HL-60 (cell line): ENCODE measurements around the gene FOXF2.
A peak's percentile ranks its signal among the peaks of the same experiment; 100 is the strongest.

Experiments
- DNase-seq, 2 experiments: peaks; one replicate each; pipeline ENCODE4 v3.0.0-alpha.2; 2010 to 2020; ENCODE audit warnings: low read depth in 1 of 2, low spot score in 1 of 2
- H3K27ac ChIP-seq: fragments of 250-450 bp; sonication (Bioruptor Pico); replicated peaks from 2 replicates; pipeline ENCODE4 v1.5.1; 2020; ENCODE audit warnings: mild to moderate bottlenecking, moderate library complexity
- H3K27me3 ChIP-seq: fragments of 250-450 bp; sonication (Bioruptor Pico); 2 replicates; pipeline ENCODE4 v1.5.1; 2021; ENCODE audit warnings: mild to moderate bottlenecking, moderate library complexity; ENCODE audit not compliant: insufficient read depth, poor library complexity, severe bottlenecking
- H3K4me3 ChIP-seq: replicated peaks from 2 replicates; pipeline ENCODE4 v1.5.1; 2011; ENCODE audit warnings: mild to moderate bottlenecking, control low read depth, low read length; ENCODE audit not compliant: insufficient read depth
- GABPA ChIP-seq: IDR thresholded peaks from 2 replicates; pipeline ENCODE4 v1.6.1; 2012; ENCODE audit warnings: low read depth
- POLR2AphosphoS5 ChIP-seq: IDR thresholded peaks from 2 replicates; pipeline ENCODE4 v1.6.1; 2012; ENCODE audit warnings: low read depth
- SPI1 ChIP-seq: IDR thresholded peaks from 2 replicates; pipeline ENCODE4 v1.6.1; 2012; ENCODE audit warnings: low read depth, mild to moderate bottlenecking, borderline replicate concordance
- TF ChIP-seq, protein P1 (sequence below): IDR thresholded peaks from one replicate; pipeline ENCODE4 v1.5.1; 2011; ENCODE audit warnings: low read length, control low read depth, inconsistent platforms; ENCODE audit not compliant: insufficient read depth
- TF ChIP-seq, protein P2 (sequence below): IDR thresholded peaks from 2 replicates; pipeline ENCODE4 v1.6.1; 2012; ENCODE audit warnings: low read depth; ENCODE audit not compliant: insufficient replicate concordance

FOXF2 gene

DNA sequence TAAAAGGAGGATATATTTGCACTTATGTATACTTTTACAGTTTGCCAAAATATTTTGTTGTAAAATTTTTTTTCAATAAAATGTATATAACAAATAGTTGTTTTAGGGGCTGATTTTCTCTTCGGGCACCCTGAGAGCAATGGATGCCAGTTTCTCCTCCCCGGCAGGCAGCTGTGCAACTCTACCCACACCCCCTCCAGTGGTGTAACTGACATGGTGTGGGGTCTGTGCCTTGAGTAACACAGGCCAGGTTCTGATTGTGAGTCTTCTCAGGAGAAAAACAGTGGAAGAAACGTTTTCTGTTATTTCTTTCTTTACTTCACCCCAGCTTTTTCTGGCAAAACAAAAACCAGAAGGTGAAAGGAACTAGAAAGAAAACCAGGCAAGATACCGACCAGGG lies 6.1 kb downstream of the FOXF2 start:
- Histone ChIP-seq H3K27me3 (peaks cover 74% of the 10 kb centered on the region), H3K27ac (no peak overlapping the region), H3K4me3 (no peak overlapping the region)
- TF ChIP-seq GABPA = no peak
- TF ChIP-seq, protein P1, sequence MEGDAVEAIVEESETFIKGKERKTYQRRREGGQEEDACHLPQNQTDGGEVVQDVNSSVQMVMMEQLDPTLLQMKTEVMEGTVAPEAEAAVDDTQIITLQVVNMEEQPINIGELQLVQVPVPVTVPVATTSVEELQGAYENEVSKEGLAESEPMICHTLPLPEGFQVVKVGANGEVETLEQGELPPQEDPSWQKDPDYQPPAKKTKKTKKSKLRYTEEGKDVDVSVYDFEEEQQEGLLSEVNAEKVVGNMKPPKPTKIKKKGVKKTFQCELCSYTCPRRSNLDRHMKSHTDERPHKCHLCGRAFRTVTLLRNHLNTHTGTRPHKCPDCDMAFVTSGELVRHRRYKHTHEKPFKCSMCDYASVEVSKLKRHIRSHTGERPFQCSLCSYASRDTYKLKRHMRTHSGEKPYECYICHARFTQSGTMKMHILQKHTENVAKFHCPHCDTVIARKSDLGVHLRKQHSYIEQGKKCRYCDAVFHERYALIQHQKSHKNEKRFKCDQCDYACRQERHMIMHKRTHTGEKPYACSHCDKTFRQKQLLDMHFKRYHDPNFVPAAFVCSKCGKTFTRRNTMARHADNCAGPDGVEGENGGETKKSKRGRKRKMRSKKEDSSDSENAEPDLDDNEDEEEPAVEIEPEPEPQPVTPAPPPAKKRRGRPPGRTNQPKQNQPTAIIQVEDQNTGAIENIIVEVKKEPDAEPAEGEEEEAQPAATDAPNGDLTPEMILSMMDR = no peak
- TF ChIP-seq, protein P2, sequence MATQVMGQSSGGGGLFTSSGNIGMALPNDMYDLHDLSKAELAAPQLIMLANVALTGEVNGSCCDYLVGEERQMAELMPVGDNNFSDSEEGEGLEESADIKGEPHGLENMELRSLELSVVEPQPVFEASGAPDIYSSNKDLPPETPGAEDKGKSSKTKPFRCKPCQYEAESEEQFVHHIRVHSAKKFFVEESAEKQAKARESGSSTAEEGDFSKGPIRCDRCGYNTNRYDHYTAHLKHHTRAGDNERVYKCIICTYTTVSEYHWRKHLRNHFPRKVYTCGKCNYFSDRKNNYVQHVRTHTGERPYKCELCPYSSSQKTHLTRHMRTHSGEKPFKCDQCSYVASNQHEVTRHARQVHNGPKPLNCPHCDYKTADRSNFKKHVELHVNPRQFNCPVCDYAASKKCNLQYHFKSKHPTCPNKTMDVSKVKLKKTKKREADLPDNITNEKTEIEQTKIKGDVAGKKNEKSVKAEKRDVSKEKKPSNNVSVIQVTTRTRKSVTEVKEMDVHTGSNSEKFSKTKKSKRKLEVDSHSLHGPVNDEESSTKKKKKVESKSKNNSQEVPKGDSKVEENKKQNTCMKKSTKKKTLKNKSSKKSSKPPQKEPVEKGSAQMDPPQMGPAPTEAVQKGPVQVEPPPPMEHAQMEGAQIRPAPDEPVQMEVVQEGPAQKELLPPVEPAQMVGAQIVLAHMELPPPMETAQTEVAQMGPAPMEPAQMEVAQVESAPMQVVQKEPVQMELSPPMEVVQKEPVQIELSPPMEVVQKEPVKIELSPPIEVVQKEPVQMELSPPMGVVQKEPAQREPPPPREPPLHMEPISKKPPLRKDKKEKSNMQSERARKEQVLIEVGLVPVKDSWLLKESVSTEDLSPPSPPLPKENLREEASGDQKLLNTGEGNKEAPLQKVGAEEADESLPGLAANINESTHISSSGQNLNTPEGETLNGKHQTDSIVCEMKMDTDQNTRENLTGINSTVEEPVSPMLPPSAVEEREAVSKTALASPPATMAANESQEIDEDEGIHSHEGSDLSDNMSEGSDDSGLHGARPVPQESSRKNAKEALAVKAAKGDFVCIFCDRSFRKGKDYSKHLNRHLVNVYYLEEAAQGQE = no peak
- TF ChIP-seq POLR2AphosphoS5 = no peak
- TF ChIP-seq SPI1 = no peak
- no peak for DNase-seq

DNA sequence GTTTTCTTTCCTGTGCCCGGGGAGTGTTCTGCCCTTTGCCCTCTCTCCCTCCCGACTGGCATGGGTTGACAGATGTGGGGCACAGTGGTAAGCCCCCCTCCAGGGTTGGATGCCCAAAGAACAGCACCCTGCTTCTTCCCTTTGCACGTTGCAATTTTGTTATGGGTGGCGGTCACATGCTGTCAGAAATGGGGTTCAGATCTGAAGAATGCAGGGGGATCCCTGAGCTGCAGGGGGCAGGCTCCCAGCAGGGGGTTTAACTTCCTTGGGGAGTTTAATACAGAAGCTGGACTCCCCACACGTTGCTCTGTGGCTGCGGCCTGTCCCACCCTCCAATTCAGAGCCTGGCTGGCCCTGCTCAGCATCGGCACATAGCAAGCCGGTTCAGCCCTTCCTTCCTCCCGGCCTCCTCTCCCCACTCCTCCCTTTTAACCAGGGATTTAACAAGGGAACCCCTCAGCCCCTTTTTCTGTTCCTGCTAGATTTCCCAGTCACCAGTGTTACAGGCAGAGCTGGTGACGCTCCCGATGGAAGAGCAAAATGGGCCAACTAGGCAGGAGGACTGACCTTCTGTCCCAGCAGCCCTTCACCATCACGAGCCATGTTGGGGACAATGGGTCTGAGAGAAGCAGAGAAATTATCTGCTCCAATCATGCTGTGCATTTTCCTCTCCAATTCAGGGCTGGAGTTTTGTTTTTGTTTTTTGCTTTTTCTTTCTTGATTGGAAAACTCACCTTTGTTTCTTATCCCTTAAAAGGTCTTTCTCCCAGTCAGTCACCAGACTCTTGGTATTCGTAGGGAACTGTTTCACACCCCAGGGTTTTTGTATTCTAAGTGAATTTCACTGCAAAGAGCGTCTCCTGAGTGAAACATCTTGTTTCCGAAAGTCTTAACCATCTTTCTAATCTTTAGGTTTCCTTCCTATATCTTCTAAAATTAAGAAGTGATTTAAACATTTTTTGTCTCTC lies 6.8 kb downstream of the FOXF2 start:
- H3K27ac ChIP-seq = no peak overlapping the region
- DNase-seq = no peak
- peaks cover 69% of the 10 kb centered on the region for H3K27me3 ChIP-seq
- no peak overlapping the region for H3K4me3 ChIP-seq
- TF ChIP-seq GABPA = no peak
- TF ChIP-seq, protein P1 = no peak
- TF ChIP-seq, protein P2 = no peak
- no peak for TF ChIP-seq SPI1
- TF ChIP-seq POLR2AphosphoS5 = no peak

DNA sequence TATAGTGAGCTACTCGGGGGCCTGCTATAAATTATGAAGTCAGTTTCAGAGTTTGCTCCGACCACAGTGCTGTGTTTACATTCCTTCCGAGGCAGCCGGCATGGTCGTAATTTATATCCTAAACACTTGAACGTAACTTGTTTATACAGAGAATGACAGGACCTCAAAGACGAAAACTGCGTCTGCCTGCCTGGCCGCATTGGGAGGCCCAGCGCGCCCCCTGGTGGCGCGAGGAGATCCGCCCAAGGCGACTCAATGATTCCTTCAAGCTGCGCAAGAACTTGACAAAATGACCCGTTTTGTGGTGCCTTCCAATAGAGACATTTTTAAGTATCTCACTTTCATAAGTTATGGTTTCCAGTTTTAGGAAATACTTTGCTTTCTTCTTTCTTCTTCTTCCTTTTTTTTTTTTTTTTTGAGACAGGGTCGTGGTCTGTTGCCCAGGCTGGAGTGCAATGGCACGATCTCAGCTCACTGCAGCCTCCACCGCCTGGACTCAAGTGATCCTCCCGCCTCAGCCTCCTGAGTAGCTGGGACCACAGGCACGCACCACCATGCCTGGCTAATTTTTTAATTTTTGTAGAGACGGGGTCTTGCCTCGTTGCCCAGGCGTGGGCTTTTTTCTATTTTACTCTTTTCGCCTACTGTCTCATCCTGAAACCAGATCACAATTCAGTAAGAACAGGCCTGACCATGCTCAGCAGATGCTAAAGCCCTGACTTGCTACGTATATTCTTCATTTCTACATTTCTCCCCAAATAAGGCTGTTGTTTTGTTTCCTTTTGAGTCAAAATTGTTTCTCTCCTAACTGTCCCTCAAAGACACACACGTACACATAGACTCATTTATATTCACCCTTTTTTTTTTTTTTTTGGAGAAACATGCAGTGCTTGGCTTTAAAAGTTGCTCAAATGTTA lies 7.8 kb downstream of the FOXF2 start:
- TF ChIP-seq, protein P1 = peak; percentile 80
- TF ChIP-seq SPI1 = no peak
- Histone ChIP-seq H3K27ac (no peak overlapping the region), H3K27me3 (peaks cover 61% of the 10 kb centered on the region), H3K4me3 (no peak overlapping the region)
- peak; percentile 31 to 39 for DNase-seq
